Measurements from ENCODE around the gene GCNT2.
"Not testable (repeated sequence)": the region's sequence is repeated elsewhere in the genome, so short reads cannot be mapped to it uniquely, and the experiment has no call there.

GCNT2 gene

GRCh38 chr6:10521104-10521808, at the start of gene GCNT2:
Gene GCNT2, plus strand, starts transcription at chr6:10521351. Its CDS starts 7,561 bp downstream, at chr6:10528912.
- H3K4me3 Mint-ChIP-seq: no peak within 1 kb of the TSS
- CTCF ChIA-PET: no interaction called here
- no peak within 1 kb of the TSS for H3K27ac Mint-ChIP-seq

DNA sequence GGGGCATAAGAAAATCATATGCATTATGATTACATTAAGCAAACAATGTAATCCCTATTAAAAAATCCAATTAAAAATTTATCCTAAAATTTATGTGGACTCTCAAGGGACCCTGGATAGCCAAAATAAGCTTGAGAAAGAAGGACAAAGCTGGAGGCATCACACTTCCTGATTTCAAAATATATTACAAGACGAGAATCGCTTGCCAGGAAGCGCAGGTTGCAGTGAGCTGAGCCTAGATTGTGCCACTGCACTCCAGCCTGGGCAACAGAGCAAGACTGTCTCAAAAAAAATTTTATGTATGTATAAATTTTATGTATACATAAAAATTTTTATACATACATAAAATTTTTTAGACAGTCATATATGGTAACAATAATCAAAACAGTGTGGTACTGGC, 48.5 kb upstream of the GCNT2 start:
- H3K36me3 Mint-ChIP-seq: no peaks in the 10 kb centered on the region
- CTCF ChIA-PET: interaction anchor here (1.0 to 1.9 kb wide), 2 partner anchors 11 to 597 kb away, joined by 3 to 4 read pairs; no protein-coding TSS in a partner anchor
- DNase-seq: no peak
- no peaks in the 10 kb centered on the region for H3K4me1 Mint-ChIP-seq
- no peak overlapping the region for H3K4me3 Mint-ChIP-seq
- H3K9me3 Mint-ChIP-seq: no peaks in the 10 kb centered on the region
- H3K27me3 Mint-ChIP-seq: peaks cover 17% of the 10 kb centered on the region
- no peak overlapping the region for H3K27ac Mint-ChIP-seq

More at GRCh38 chr6:10521104-10521808, at the start of gene GCNT2:
- no peak for DNase-seq
- no peaks in the 10 kb centered on the region for H3K9me3 Mint-ChIP-seq
- H3K36me3 Mint-ChIP-seq: no peaks in the 10 kb centered on the region
- peaks cover 11% of the 10 kb centered on the region for H3K27me3 Mint-ChIP-seq
- H3K4me1 Mint-ChIP-seq: peaks cover 2% of the 10 kb centered on the region

GRCh38 chr6:10478187-10479040, 42.7 kb upstream of the GCNT2 start:
- H3K9me3 Mint-ChIP-seq: no peaks in the 10 kb centered on the region
- CTCF ChIA-PET: interaction anchor here (0.5 to 4.0 kb wide), 31 partner anchors 9 to 1901 kb away, joined by 3 to 60 read pairs (median 3); no protein-coding TSS in a partner anchor
- H3K27ac Mint-ChIP-seq: no peak overlapping the region
- no peak for DNase-seq
- peaks cover 12% of the 10 kb centered on the region for H3K27me3 Mint-ChIP-seq
- no peak overlapping the region for H3K4me3 Mint-ChIP-seq
- H3K4me1 Mint-ChIP-seq: peaks cover 2% of the 10 kb centered on the region
- no peaks in the 10 kb centered on the region for H3K36me3 Mint-ChIP-seq

GRCh38 chr6:10479939-10480700, 41.0 kb upstream of the GCNT2 start:
- Mint-ChIP-seq H3K27me3 (peaks cover 5% of the 10 kb centered on the region), H3K4me3 (no peak overlapping the region), H3K9me3 (no peaks in the 10 kb centered on the region), H3K36me3 (no peaks in the 10 kb centered on the region), H3K27ac (no peak overlapping the region), H3K4me1 (peaks cover 2% of the 10 kb centered on the region)
- DNase-seq: no peak
- CTCF ChIA-PET: interaction anchor here (0.7 to 4.0 kb wide), 2 partner anchors 24 to 322 kb away, joined by 3 to 60 read pairs; no protein-coding TSS in a partner anchor

DNA sequence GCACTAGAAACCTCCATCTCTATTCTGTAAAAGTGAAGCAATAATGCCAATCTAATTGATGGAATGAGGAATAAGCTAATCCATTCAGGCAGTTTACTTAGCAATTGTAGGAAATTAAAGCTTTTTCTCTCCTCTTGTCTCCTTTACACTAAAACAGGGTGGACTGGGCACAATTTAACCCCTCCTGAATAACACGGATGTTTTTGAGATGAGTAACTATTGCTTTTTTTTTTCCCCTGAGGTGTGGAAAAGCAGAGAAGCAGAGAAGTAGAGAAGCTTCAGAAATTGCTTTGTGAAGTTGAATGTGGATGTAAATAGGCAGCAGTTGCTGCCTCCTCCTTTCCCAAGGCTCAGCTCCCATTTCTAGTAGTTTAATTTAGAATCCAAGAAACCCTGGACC, 40.0 kb upstream of the GCNT2 start:
- CTCF ChIA-PET: interaction anchor here (0.7 to 4.0 kb wide), 3 partner anchors 23 to 321 kb away, joined by 3 to 60 read pairs (median 3); no protein-coding TSS in a partner anchor
- Mint-ChIP-seq H3K27me3 (peaks cover 4% of the 10 kb centered on the region), H3K4me1 (peaks cover 2% of the 10 kb centered on the region), H3K9me3 (no peaks in the 10 kb centered on the region), H3K36me3 (no peaks in the 10 kb centered on the region), H3K4me3 (no peak overlapping the region), H3K27ac (no peak overlapping the region)
- no peak for DNase-seq

- no peaks in the 10 kb centered on the region for H3K36me3 Mint-ChIP-seq
- H3K4me1 Mint-ChIP-seq: peaks cover 2% of the 10 kb centered on the region
- no peak overlapping the region for H3K4me3 Mint-ChIP-seq
- CTCF ChIA-PET: interaction anchor here (0.6 to 1.2 kb wide), 3 partner anchors 9 to 448 kb away, joined by 3 to 9 read pairs (median 4); no protein-coding TSS in a partner anchor
- H3K27me3 Mint-ChIP-seq: peaks cover 4% of the 10 kb centered on the region
- H3K27ac Mint-ChIP-seq: no peak overlapping the region
- no peaks in the 10 kb centered on the region for H3K9me3 Mint-ChIP-seq
- no peak for DNase-seq
Observed at GRCh38 chr6:10482636-10483257, 38.4 kb upstream of the GCNT2 start.

GRCh38 chr6:10484912-10485311, 36.2 kb upstream of the GCNT2 start:
- Mint-ChIP-seq H3K4me3 (no peak overlapping the region), H3K4me1 (peaks cover 2% of the 10 kb centered on the region), H3K36me3 (no peaks in the 10 kb centered on the region), H3K27me3 (peaks cover 4% of the 10 kb centered on the region), H3K27ac (no peak overlapping the region), H3K9me3 (no peaks in the 10 kb centered on the region)
- CTCF ChIA-PET: no interaction called here
- no peak for DNase-seq

DNA sequence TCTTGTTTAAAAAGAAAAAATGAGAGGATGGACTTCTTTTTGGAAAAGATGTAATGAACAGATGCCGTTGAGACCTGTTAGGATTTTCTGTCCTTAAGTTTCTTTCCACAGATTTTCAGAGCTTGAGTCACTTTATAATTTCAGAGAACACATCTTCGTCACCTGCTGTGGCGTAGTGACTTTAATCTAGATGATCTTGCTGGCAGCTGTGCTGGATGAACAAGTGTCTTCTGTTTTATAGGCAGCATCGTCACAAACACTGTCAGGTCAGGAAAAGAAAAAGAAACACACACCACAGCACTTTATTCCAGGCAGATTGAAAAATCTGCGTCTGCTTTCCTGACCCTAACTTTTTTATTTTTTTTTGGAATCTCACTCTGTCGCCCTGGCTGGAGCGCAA, 35.7 kb upstream of the GCNT2 start:
- CTCF ChIA-PET: no interaction called here
- Mint-ChIP-seq H3K9me3 (no peaks in the 10 kb centered on the region), H3K4me3 (no peak overlapping the region), H3K27ac (no peak overlapping the region), H3K4me1 (no peaks in the 10 kb centered on the region), H3K27me3 (peaks cover 4% of the 10 kb centered on the region), H3K36me3 (no peaks in the 10 kb centered on the region)
- no peak for DNase-seq

DNA sequence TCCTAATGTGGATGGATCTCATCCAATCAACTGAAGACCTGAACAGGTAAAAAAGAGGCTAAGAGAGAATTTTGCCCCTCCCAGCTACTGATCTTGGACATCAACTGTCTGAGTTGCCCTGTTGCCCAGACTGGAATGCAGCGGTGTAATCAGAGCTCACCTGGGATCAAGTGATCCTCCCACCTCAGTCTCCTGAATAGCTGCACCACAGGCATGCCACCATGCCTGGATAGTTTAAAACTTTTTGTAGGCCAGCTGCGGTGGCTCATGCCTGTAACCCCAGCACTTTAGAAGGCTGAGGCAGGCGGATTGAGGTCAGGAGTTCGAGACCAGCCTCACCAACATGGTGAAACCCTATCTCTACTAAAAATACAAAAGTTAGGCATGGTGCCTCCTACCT, 34.9 kb upstream of the GCNT2 start:
- DNase-seq: no peak
- Mint-ChIP-seq H3K27me3 (peaks cover 4% of the 10 kb centered on the region), H3K4me3 (no peak overlapping the region), H3K4me1 (no peaks in the 10 kb centered on the region), H3K27ac (no peak overlapping the region), H3K9me3 (no peaks in the 10 kb centered on the region), H3K36me3 (no peaks in the 10 kb centered on the region)
- CTCF ChIA-PET: no interaction called here

DNA sequence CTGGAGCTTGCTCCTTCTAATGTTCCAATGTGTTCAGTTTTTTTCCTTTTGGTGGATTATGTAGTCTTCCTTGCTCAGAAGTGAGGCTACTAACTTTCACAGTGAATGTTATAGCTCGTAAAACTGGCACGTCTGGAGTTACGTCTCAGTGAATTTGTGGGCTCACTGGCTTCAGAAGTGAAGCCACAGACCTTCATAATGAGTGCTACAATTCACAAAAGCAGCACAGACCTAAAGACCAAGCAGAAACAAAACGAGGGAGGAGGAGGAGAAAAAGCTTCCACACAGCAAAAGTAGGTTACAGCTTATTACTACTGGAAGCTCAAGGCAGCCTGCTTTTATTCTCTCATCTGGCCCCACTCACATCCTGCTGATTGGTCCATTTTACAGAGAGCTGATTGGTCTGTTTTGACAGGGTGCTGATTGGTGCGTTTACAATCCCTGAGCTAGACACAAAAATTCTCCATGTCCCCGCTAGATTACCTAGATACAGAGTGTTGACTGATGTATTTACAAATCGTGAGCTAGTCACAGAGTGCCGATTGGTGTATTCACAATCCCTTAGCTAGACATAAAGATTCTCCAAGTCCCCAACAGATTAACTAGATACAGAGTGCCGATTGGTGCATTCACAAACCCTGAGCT, 34.1 kb upstream of the GCNT2 start:
- H3K27ac Mint-ChIP-seq, H3K4me3 Mint-ChIP-seq, H3K36me3 Mint-ChIP-seq, H3K9me3 Mint-ChIP-seq, DNase-seq, H3K4me1 Mint-ChIP-seq, H3K27me3 Mint-ChIP-seq, CTCF ChIA-PET: not testable (repeated sequence)

DNA sequence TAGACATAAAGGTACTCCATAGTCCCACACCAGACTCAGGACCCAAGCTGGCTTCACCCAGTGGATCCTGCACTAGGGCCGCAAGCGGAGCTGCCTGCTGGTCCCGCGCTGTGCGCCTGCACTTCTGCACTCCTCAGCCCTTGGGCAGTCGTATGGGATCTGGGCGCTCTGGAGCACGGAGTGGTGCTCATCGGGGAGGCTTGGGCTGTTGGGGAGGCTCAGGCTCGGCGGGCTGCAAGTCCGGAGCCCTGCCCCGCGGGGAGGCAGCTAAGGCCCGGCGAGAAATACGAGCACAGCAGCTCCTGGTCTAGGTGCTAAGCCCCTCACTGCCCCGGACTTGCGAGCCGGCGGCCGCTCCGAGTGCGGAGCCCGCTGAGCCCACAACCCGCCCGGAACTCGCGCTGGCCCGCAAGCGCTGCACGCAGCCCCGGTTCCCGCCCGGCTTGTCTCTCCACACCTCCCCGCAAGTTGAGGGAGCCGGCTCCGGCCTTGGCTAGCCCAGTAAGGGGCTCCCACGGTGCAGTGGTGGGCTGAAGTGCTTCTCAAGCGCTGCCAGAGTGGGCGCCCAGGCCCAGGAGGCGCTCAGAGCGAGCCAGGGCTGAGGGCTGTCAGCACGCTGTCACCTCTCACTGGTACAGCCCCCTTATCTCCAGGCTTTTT, 33.4 kb upstream of the GCNT2 start:
- no peak overlapping the region for H3K27ac Mint-ChIP-seq
- peaks cover 4% of the 10 kb centered on the region for H3K27me3 Mint-ChIP-seq
- CTCF ChIA-PET: interaction anchor here (0.9 kb wide), 1 partner anchor 16 kb away, joined by 3 read pairs; no protein-coding TSS in a partner anchor
- no peak overlapping the region for H3K4me3 Mint-ChIP-seq
- no peaks in the 10 kb centered on the region for H3K36me3 Mint-ChIP-seq
- no peaks in the 10 kb centered on the region for H3K4me1 Mint-ChIP-seq
- peaks cover 2% of the 10 kb centered on the region for H3K9me3 Mint-ChIP-seq
- DNase-seq: no peak

DNA sequence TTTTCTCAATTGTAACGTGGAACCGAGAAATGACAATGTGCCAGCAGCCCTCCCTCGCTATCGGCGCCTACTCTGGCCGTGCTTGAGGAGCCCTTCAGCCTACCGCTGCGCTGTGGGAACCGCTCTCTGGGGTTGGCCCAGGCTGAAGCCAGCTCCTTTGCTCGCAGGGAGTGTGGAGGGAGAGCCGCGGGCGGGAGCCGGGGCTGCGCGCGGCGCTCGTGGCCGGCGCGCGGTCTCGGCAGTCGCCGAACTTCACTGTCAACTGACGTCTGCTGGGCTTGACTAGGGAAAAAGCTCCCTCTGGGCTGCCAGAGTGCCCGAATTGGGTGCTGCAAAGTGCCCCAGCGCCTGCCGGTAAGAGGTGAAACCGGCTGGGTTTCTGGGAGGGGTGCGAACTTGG, 29.7 kb upstream of the GCNT2 start:
- Mint-ChIP-seq H3K27ac (no peak overlapping the region), H3K4me3 (no peak overlapping the region), H3K4me1 (no peaks in the 10 kb centered on the region), H3K27me3 (peaks cover 27% of the 10 kb centered on the region), H3K9me3 (peaks cover 2% of the 10 kb centered on the region), H3K36me3 (no peaks in the 10 kb centered on the region)
- CTCF ChIA-PET: interaction anchor here (0.7 kb wide), 1 partner anchor 13 kb away, joined by 3 read pairs; no protein-coding TSS in a partner anchor
- no peak for DNase-seq

DNA sequence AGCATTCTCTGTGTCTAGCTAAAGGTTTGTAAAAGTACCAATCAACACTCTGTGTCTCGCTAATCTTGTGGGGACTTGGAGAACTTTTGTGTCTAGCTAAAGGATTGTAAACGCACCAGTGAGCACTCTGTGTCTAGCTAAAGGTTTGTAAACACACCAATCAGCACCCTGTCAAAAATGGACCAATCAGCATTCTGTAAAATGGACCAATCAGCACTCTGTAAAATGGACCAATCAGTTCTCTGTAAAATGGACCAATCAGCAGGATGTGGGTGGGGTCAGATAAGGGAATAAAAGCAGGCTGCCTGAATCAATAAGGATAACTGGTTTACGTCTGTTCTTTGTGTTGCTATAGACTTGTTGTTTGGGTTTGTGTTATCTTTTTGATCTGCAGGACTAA, 29.2 kb upstream of the GCNT2 start:
- H3K4me1 Mint-ChIP-seq, H3K27ac Mint-ChIP-seq, H3K36me3 Mint-ChIP-seq, H3K4me3 Mint-ChIP-seq, H3K9me3 Mint-ChIP-seq, DNase-seq: not testable (repeated sequence)
- peaks cover 26% of the 10 kb centered on the region for H3K27me3 Mint-ChIP-seq
- CTCF ChIA-PET: interaction anchor here (0.7 kb wide), 1 partner anchor 13 kb away, joined by 3 read pairs; no protein-coding TSS in a partner anchor
